ENCODE results near the gene TRIM59.

Gene TRIM59

DNA sequence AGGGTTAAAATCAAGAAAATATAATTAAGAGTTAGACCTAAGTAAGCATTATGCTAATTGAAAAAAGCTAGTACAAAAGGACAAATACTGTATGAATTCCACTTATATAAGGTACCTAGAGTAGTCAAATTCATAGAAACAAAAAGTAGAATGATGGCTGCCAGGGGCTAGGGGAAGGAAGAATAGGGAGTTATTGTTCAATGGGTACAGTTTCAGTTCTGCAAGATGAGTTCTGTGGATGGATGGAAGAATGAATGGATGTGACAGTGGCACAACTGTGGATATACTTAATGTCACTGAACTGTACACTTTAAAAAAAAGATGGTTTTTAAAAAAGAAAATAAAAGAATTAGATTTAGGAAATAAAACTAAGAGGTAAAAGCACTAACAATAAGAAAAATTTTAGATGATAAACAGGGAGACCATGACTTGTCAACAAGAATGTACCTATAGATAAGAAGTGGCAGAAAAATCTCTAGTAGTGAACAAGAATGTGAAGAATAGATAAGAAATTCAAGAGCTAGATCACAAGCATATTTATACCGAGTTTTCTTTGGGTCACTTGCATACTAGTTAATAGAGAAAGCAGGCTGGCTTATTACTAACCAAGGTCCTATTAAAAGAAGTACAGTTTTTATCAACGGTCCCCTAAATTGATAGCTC is 56.1 kb downstream of the TRIM59 start:
- Histone ChIP-seq H3K36me3 (ENCODE audit: control insufficient read depth, insufficient read depth, low read length) (no peaks in the 10 kb centered on the region), H3K27ac (ENCODE audit: low read depth, low read length) (no peak overlapping the region), H3K4me1 (ENCODE audit: control insufficient read depth, insufficient read depth, low read length) (no peaks in the 10 kb centered on the region), H3K9me3 (ENCODE audit: control insufficient read depth, insufficient read depth, low read depth, low read length) (no peaks in the 10 kb centered on the region), H3K4me3 (ENCODE audit: low read depth, low read length) (no peak overlapping the region), H3K27me3 (ENCODE audit: control insufficient read depth, insufficient read depth, low read length) (no peaks in the 10 kb centered on the region), H3K9ac (ENCODE audit: low read length) (no peak overlapping the region)

DNA sequence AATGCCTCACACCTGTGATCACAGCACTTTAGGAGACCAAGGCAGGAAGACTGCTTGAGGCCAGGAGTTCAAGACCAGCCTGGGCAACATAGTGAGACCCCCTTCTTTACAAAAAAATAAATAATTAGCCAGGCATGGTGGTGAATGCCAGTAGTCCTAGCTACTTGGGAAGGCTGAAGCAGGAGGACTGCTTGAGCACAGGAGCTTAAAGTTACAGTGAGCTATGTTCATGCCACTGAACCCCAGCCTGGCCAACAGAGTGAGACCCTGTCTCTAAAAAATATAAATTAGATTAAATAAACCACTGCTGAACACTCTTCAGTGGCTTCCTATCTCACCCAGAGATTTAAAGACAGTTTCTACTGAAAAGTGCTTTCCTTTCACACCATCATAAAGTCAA is 56.8 kb downstream of the TRIM59 start:
- Histone ChIP-seq H3K9me3 (ENCODE audit: control insufficient read depth, insufficient read depth, low read depth, low read length) (no peaks in the 10 kb centered on the region), H3K27ac (ENCODE audit: low read depth, low read length) (no peak overlapping the region), H3K36me3 (ENCODE audit: control insufficient read depth, insufficient read depth, low read length) (no peaks in the 10 kb centered on the region)

DNA sequence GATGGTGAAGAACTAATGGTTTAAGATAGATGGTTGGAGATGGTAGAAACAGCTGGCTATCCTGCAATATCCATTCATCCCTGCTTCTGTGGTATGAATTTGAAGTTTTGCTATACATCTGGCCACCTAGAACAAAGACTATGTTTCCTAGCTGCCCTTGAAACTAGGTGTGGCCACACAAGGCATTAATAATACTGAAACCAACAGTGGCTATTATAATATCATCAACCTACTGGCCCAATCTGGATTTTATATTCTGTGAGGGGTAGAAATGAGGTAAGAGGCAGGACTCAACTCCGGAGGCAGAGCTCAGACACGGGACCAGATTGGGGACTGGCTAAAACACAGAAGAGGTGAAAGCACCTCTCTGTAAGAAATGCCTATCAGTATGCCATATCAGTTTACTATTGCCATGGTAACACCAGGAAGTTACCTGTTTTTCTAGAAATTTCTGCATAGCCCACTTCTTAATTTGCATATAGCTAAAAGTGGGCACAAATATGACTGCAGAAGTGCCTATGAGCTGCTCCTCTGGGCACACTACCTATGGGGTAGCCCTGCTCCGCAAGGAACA is 58.9 kb downstream of the TRIM59 start:
- Histone ChIP-seq H3K4me3 (ENCODE audit: low read depth, low read length) (no peak overlapping the region), H3K27ac (ENCODE audit: low read depth, low read length) (no peak overlapping the region), H3K27me3 (ENCODE audit: control insufficient read depth, insufficient read depth, low read length) (no peaks in the 10 kb centered on the region), H3K36me3 (ENCODE audit: control insufficient read depth, insufficient read depth, low read length) (no peaks in the 10 kb centered on the region), H3K9me3 (ENCODE audit: control insufficient read depth, insufficient read depth, low read depth, low read length) (no peaks in the 10 kb centered on the region), H3K4me1 (ENCODE audit: control insufficient read depth, insufficient read depth, low read length) (no peaks in the 10 kb centered on the region), H3K9ac (ENCODE audit: low read length) (no peak overlapping the region)

More for the DNA sequence above, 56.8 kb downstream of the TRIM59 start:
- Histone ChIP-seq H3K9ac (ENCODE audit: low read length) (no peak overlapping the region), H3K4me1 (ENCODE audit: control insufficient read depth, insufficient read depth, low read length) (no peaks in the 10 kb centered on the region), H3K4me3 (ENCODE audit: low read depth, low read length) (no peak overlapping the region), H3K27me3 (ENCODE audit: control insufficient read depth, insufficient read depth, low read length) (no peaks in the 10 kb centered on the region)

Data from HUES6 (cell line).